Left ventricle myocardium inferior (tissue), 1 donor: ENCODE results near the gene WWC2. TPM values are rescaled to one million over a fixed set of nuclear protein-coding genes. Genes with fewer than 3 reads are reported as not detected.
"Not testable (repeated sequence)": the region's sequence is repeated elsewhere in the genome, so short reads cannot be mapped to it uniquely, and the experiment has no call there.

ENCODE experiments used
- DNase-seq: peaks from one replicate; pipeline ENCODE4 v3.0.0-alpha.2; 2020
- H3K27ac ChIP-seq: fragments of 200-600 bp; replicated peaks from 2 replicates; pipeline ENCODE4 v1.8.0; 2021
- H3K27me3 ChIP-seq: fragments of 200-600 bp; 2 replicates; pipeline ENCODE4 v1.8.0; 2021; ENCODE audit warnings: low read depth
- H3K36me3 ChIP-seq: fragments of 200-600 bp; 2 replicates; pipeline ENCODE4 v1.8.0; 2021
- H3K4me1 ChIP-seq: fragments of 200-600 bp; 2 replicates; pipeline ENCODE4 v1.8.0; 2021
- H3K4me3 ChIP-seq: fragments of 200-600 bp; 2 replicates; pipeline ENCODE4 v1.8.0; 2021; ENCODE audit warnings: mild to moderate bottlenecking, moderate library complexity
- H3K9me3 ChIP-seq: fragments of 200-600 bp; replicated peaks from 2 replicates; pipeline ENCODE4 v1.8.0; 2021
- CTCF ChIP-seq: fragments of 200-600 bp; IDR thresholded peaks from 2 replicates; pipeline ENCODE4 v1.8.0; 2021; ENCODE audit warnings: antibody characterized with exemption, mild to moderate bottlenecking, borderline replicate concordance
- intact Hi-C: fragments of 100-400 bp; cut with micrococcal nuclease; formaldehyde crosslinking; loops from one replicate; pipeline ENCODE4 v1.11.0; 2022
- total RNA-seq: library from RNA; stranded (reverse); fragmentation: NEBNext Ultra II Directional; extraction: Animal tissue kit (Norgen Biotek cat#: 25700); gene quantifications from one replicate; pipeline ENCODE4 v1.2.1, GENCODE V29; 2021
- donor health status: DM: no; HTN: yes; CAD: no; lungs with severe emphysema.

WWC2 gene
- total RNA-seq, 1 donor from 2014 or later = 42.3 TPM

DNA sequence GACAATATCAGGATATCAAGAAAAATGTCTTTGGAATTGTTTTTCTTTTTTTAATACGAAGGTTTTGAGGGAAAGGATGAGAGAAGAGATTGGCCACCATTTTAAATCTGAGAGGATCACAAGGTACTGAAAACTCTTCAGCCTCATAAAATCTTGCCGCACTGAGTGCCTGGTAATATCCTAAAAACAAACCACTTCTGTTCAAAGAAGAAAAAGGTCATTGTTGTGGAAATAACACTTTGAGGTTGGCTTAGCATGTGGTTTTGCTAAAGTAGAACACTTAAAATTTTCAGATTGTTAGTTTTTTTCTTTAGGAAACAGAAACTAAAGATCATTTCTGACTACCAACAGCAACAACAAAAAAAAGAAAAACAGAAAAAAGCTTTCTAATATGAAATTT, 222.0 kb downstream of the WWC2 start:
- Histone ChIP-seq H3K9me3 (no peaks in the 10 kb centered on the region), H3K4me1 (no peaks in the 10 kb centered on the region), H3K4me3 (no peak overlapping the region), H3K27me3 (no peaks in the 10 kb centered on the region), H3K36me3 (peaks cover 14% of the 10 kb centered on the region), H3K27ac (no peak overlapping the region)
- DNase-seq = no peak
- no peak for TF ChIP-seq CTCF
- intact Hi-C loops = no loop called here

DNA sequence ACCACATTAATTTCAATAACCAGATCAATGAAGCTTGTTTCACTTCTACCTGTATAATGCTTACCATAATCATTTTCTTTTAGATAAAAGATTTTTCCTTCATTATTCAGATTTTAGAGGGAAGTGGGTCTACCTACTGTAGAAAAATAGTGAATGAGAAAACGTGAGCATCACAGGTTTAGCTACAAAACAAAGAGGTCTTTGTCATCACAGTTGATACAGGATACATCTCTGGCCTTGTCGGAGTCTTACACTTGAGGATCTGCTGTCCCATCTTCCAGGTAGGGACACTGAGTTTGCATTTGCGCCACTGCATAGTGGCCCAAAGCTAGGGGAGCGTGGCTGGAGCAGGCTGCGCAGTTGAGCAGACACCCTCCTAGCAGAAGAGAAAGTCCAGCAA, 222.5 kb downstream of the WWC2 start:
- no peak overlapping the region for H3K27ac ChIP-seq
- H3K4me1 ChIP-seq = no peaks in the 10 kb centered on the region
- no peaks in the 10 kb centered on the region for H3K27me3 ChIP-seq
- no peaks in the 10 kb centered on the region for H3K9me3 ChIP-seq
- no peak overlapping the region for H3K4me3 ChIP-seq
- peaks cover 10% of the 10 kb centered on the region for H3K36me3 ChIP-seq
- DNase-seq = no peak
- intact Hi-C loops = no loop called here
- TF ChIP-seq CTCF = no peak

DNA sequence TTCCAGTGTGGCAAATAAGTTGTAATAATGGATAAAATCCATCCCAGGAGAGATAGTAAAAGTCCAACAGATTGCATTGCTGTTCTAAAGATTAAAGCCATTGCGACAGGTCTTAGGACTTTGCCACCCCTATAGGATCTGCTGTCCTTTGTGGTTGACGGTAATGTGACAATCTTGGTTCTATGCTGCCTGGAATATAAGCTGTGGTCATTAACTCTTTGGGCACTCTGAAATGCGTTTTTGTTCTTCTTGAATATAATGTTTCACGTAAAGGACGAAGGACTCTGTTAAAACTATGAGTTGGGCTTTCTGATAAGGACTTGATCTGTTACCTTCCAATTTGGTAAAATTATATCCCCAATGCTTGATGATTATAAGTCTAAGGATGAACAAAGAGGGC, 223.3 kb downstream of the WWC2 start, which contains the start of gene CLDN24:
Gene CLDN24, minus strand, starts transcription at position 101 of the 400 bp plus-strand sequence. Its CDS starts 0 bp downstream, at position 101.
- TF ChIP-seq CTCF = no peak
- no peak within 1 kb of the TSS for H3K4me3 ChIP-seq
- intact Hi-C loops = no loop called here
- H3K4me1 ChIP-seq = no peaks in the 10 kb centered on the region
- H3K9me3 ChIP-seq = no peaks in the 10 kb centered on the region
- DNase-seq = no peak
- H3K36me3 ChIP-seq = peaks cover 7% of the 10 kb centered on the region
- no peak within 1 kb of the TSS for H3K27ac ChIP-seq
- H3K27me3 ChIP-seq = no peaks in the 10 kb centered on the region

DNA sequence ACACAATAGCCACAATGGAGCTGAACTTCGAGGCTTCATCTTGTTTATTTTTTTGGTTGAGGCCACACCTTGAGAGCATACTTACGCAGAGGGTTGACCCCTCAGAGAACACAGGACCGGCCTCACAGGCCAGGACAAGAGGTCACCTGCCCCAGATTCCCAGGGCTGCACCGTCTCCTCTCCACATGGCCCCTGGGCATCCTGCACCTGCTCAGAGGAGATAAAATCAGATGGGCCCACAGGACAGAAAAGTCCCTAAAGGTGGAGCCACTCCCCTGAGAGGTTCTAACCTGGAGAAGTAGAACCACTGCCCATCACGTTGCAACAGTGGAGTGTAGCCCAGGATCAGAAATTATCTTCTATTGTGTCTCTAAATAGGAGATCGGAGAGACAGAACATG, 224.2 kb downstream of the WWC2 start:
- no peak for TF ChIP-seq CTCF
- intact Hi-C loops = no loop called here
- Histone ChIP-seq H3K4me3 (no peak overlapping the region), H3K4me1 (no peaks in the 10 kb centered on the region), H3K9me3 (no peaks in the 10 kb centered on the region), H3K36me3 (peaks cover 6% of the 10 kb centered on the region), H3K27ac (no peak overlapping the region), H3K27me3 (no peaks in the 10 kb centered on the region)
- no peak for DNase-seq

- H3K36me3 ChIP-seq, H3K4me3 ChIP-seq, intact Hi-C loops, H3K27ac ChIP-seq, H3K27me3 ChIP-seq, H3K4me1 ChIP-seq, DNase-seq, H3K9me3 ChIP-seq: not testable (repeated sequence)
Measured at GRCh38 chr4:183324056-183324455, 225.0 kb downstream of the WWC2 start.

DNA sequence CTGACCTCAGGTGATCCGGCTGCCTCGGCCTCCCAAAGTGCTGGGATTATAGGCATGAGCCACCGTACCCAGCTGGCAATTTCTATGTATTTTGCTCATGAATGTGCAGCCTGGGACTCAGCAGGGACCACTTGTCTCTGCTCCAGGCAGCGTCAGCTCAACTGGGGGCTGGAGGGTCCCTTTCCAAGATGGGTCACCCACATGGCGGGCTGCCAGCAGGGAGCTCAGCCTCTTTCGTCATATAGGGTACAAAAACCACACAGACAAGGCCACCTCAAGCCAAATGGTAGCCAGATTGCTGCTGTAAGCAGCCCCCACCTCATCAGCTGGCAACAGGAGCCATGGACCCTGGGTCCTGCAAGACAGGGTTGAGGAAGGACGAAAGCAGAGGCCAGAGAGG, 225.6 kb downstream of the WWC2 start:
- H3K4me3 ChIP-seq = no peak overlapping the region
- H3K36me3 ChIP-seq = no peaks in the 10 kb centered on the region
- DNase-seq = no peak
- intact Hi-C loops = no loop called here
- no peaks in the 10 kb centered on the region for H3K9me3 ChIP-seq
- TF ChIP-seq CTCF = no peak
- H3K4me1 ChIP-seq = no peaks in the 10 kb centered on the region
- no peak overlapping the region for H3K27ac ChIP-seq
- no peaks in the 10 kb centered on the region for H3K27me3 ChIP-seq

- DNase-seq, H3K9me3 ChIP-seq, H3K36me3 ChIP-seq, H3K27me3 ChIP-seq, H3K4me1 ChIP-seq, H3K27ac ChIP-seq, H3K4me3 ChIP-seq, intact Hi-C loops: not testable (repeated sequence)
Measured at GRCh38 chr4:183326387-183326786, 227.3 kb downstream of the WWC2 start.
